NCI-H2171 (cell line): ENCODE data around the gene ZNF70.
A peak's percentile ranks its signal among the peaks of the same experiment; 100 is the strongest.

Source experiments
- DNase-seq: peaks from one replicate; lab custom pipeline; 2025; lab: John Stamatoyannopoulos, UW

The ZNF70 gene

GRCh38 chr22:23716811-23717801 is 33.8 kb downstream of the ZNF70 start:
- DNase-seq: peak; percentile 90

- DNase-seq: no peak
Measured at GRCh38 chr22:23715806-23716375, 35.0 kb downstream of the ZNF70 start.

DNA sequence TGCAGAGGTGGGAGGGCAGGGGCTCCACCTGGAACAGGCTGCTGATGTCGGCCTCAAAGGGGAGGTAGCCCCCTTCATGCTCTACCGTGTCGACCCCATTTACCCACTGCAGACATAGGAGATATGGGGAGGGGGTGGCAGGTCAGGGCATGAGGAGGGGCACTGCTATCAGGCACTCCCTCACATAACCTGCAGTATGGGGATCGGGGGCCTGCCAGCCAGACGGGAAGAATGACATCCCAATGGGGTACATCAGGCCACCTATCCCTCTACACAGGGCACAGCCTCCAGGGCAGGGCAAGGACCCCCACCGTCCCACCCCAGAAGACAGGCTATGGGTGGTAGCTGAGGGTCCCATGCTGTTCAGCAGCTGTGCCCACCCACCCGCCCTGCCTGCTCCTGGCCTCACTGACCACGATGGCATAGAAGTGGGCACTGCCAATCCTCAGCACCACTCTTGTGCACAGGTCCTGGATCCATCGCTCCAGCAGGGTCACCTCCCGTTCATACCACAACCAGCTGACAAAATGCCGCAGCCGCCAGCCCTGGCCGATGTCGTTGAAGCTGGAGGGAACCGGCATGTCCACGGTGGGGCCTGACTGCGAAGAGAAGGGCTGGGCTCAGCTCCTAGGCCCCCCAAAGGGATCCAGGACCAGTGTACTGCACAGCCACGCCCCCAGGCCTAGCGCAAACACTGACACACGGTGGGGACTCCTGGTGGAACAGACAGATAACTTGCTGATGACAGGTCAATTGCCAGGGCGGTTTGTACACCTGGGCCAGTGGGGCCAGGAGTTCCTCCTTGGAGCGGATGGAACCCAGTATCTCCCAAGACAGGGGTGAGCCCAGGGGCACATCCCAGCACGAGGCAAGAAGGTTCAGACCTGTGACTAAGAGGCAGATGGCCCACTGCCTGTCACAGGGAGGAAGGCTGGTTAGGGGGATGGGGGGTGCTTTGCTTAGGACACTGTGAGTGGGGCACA is 36.0 kb downstream of the ZNF70 start:
- DNase-seq: no peak

- DNase-seq: no peak
Measured at GRCh38 chr22:23713696-23714595, 37.0 kb downstream of the ZNF70 start.

DNA sequence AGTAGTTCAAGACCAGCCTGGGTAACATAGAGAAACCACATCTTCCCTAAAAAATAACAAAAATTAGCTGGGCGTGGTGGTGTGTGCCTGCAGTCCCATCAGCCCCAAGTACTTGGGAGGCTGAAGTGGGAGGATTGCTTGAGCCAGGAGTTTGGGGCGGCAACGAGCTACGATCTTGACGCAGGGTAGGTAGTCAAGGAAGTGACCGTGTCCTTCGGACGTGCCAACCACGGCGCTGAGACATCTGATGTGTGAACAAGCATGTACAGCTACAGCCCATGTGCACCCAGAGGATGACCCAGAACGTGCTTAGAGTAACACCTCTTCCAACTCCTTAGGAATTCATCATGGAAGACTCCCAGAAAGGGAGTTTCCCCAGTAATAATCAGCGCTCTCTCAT is 38.7 kb downstream of the ZNF70 start:
- no peak for DNase-seq

DNA sequence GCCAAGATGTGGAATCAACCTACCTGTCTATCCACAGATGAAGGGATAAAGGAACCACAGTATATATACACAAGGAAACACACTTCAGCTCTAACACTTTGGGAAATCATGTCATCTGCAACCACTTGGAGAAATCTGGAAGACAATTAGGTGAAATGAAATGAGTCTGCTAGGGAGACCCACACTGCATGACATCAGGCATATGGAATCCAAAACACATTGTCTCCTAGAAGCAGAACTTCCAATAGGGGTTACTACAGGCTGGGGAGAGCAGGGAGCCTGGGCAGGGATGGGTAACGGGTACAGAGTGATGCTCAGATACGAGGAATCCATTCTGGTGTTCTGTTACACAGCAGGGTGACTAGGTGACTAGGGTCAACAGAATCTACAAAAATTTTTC is 41.8 kb downstream of the ZNF70 start:
- DNase-seq: no peak

DNA sequence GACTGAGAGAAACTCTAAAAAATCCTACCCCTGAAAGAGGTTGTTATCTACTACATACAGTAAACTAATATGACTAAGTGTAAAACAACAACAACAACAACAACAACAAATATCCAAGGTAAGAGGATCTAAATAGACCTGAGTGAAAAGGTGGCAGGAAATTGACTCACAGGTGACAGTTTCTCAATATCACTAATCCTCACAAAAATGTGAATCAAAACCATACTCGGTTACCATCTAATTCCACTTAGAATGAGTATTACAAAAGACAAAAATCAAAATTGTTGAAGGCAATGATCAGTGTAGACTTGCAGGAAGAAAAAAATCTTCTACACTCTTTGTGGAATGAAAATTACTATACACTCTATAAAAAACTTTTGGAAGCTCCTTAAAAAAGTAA is 42.6 kb downstream of the ZNF70 start:
- no peak for DNase-seq

GRCh38 chr22:23705358-23705757 is 45.6 kb downstream of the ZNF70 start:
- no peak for DNase-seq

GRCh38 chr22:23704829-23705228 is 46.1 kb downstream of the ZNF70 start:
- no peak for DNase-seq

GRCh38 chr22:23704062-23704461 is 46.9 kb downstream of the ZNF70 start:
- DNase-seq: no peak

- no peak for DNase-seq
Measured at GRCh38 chr22:23700706-23701105, 50.2 kb downstream of the ZNF70 start.

DNA sequence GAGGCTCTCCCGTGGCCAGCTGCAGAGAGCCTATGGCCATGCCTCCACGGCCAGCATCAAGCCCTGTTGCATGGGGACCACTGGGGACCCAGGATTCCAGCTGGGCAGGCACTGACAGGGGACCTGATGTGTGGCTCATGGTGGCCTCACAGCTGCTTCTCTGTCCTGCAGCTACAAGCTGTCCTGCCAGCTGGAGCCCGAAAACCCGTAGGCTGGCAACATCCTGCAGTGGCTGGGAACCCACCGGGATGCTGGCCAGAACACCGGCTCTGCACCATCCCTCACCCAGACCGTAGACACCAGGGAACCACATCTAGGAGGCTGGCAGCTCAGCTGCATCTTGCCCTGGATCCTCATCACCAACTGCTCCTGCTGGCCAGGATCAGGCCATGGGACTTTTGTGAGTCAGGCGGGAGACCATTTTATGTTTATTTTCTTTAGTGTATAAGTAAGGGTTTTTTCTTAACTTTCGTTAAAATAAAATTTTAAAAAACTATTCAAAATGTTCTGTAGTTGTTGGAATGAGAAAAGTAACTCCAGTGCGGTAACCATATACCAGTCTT is 52.2 kb downstream of the ZNF70 start:
- DNase-seq: no peak

DNA sequence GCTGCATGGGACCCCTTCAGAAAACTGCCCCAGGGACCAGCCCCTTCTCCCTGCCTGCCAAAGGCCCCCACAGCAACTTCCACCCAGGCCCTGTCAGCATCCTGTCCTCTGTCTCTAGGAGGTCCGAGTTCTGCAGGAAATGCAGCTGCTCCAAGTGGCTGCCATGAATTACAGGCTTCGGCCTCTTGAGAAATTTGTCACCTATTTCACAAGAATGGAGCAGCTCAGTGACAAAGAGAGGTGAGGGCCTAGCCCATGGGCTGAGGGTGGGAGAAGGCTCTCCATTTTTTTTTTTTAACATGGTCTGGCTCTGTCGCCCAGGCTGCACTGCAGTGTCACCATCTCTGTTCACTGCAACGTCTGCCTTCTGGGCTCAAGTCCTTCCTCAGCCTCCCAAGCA is 52.8 kb downstream of the ZNF70 start:
- no peak for DNase-seq

- no peak for DNase-seq
Measured at GRCh38 chr22:23697031-23697970, 53.6 kb downstream of the ZNF70 start.

DNA sequence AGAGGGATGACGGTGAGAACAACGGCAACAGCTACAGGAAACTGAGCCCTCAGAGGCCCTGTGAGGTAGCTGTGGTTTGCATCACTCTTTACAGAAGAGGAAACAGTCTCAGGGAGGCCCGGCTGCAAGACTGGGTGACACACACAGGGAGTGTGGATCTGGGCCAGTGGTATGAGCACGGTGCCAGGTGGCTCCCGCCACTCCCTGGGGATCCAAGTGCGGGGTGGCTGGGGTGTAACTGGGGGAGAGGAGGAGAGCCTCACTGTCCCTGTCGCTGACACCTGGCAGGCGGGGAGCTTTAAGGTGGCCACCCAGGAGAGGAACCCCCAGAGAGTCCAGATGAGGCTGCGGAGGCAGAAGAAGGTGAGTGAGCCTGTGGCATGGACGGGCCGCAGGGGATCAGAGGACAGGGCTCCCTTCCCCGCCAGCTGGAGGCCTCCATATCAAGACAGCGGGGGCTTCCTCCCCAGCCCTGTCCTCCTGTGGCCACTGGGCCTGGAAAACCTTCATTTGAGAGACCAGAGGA is 54.5 kb downstream of the ZNF70 start:
- no peak for DNase-seq

- no peak for DNase-seq
Measured at GRCh38 chr22:23695571-23696325, 55.2 kb downstream of the ZNF70 start.

GRCh38 chr22:23695141-23695540 is 55.8 kb downstream of the ZNF70 start:
- no peak for DNase-seq

GRCh38 chr22:23693979-23694680 is 56.8 kb downstream of the ZNF70 start:
- no peak for DNase-seq
